ENCODE data around the gene RTN4RL2. TPM values are rescaled to one million over a fixed set of nuclear protein-coding genes. Genes with fewer than 3 reads are reported as not detected.
A peak's percentile ranks its signal among the peaks of the same experiment; 100 is the strongest.

The RTN4RL2 gene
- total and polyA plus RNA-seq, 9 of the 15 experiments (the other 6 are each of a cell fraction or from before 2014, with no cell fraction given) = 0.06 to 1.9 (median 0.34) TPM; not detected in 4

DNA sequence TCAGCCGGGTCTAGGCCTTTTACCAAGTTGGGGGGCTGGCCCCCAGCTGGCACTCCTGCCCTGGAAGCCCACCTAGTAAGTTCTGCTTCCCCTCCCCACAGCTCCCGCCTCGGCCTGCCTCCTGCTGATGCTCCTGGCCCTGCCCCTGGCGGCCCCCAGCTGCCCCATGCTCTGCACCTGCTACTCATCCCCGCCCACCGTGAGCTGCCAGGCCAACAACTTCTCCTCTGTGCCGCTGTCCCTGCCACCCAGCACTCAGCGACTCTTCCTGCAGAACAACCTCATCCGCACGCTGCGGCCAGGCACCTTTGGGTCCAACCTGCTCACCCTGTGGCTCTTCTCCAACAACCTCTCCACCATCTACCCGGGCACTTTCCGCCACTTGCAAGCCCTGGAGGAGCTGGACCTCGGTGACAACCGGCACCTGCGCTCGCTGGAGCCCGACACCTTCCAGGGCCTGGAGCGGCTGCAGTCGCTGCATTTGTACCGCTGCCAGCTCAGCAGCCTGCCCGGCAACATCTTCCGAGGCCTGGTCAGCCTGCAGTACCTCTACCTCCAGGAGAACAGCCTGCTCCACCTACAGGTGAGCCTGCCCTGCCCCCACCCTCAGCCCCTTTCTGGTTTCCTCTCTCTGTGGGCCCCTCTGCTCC lies 7.3 kb downstream of the RTN4RL2 start (continued):
- peak; percentile 29 for TF ChIP-seq RBM22 (IDR thresholded peaks at IDR 0.05; ENCODE audit: low read depth, low read length, poor library complexity, severe bottlenecking)
- no peak for TF ChIP-seq ZNF384 (IDR thresholded peaks at IDR 0.05; ENCODE audit: low read depth, low read length)
- no peak for TF ChIP-seq MIER1 (IDR thresholded peaks at IDR 0.05; ENCODE audit: low read depth)
- no peak for TF ChIP-seq TARDBP (IDR thresholded peaks at IDR 0.05)
- no peak for TF ChIP-seq ZNF124 (CRISPR knock-in tag; IDR thresholded peaks at IDR 0.05)

DNA sequence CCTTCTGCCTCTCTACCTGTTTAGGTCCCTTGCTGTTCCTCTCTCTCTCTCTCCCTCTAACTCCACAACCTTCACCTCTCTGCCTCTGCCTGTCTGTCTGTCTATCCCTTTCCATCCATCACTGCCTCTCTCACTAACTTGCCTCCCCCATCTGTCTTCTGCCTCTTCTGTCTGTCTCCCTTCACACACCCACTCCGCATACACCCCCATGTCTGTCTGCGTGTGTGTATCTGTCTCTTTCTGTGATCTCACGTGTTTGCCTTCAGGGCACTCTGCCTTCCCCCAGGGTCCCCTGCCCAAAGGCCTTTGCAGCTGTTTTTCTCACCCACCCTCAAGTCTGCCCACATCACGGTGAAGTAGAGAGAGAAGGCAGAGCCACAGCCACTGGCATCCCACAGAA lies 7.9 kb downstream of the RTN4RL2 start:
- Histone ChIP-seq H4K20me1 (replicated peaks; ENCODE audit: control insufficient read depth, insufficient read depth, low read length) (no peaks in the 10 kb centered on the region; the same call in 1 of the 2 replicates), H3K27me3 (ENCODE audit: control insufficient read depth in 2 of 2, insufficient read depth in 2 of 2, low read length in 2 of 2) (no peaks in the 10 kb centered on the region), H3K36me3 (ENCODE audit: control insufficient read depth, insufficient read depth, low read length) (peaks cover 3% of the 10 kb centered on the region; the same call in 1 of the 3 replicates), H3K4me2 (ENCODE audit: insufficient read depth, low read length) (no peak overlapping the region), H3K9me1 (ENCODE audit: control insufficient read depth, insufficient read depth, low read length) (no peaks in the 10 kb centered on the region), H3K9ac (ENCODE audit: insufficient read depth in 1 of 2, low read depth in 2 of 2, low read length in 2 of 2) (no peak overlapping the region), H3K4me3 (no peak overlapping the region), H3K4me1 (replicated peaks in 1 of 2; ENCODE audit: control insufficient read depth in 2 of 2, insufficient read depth in 2 of 2, low read length in 2 of 2) (peaks cover 7 to 19% of the 10 kb centered on the region in 2 experiments; a peak in 3 of 5 replicates), H3K9me3 (replicated peaks; ENCODE audit: control insufficient read depth, insufficient read depth, low read depth, low read length) (no peaks in the 10 kb centered on the region), H3K79me2 (ENCODE audit: control insufficient read depth, insufficient read depth, low read length) (no peaks in the 10 kb centered on the region), H2AFZ (ENCODE audit: low read depth, low read length) (no peak overlapping the region), H3K27ac (ENCODE audit: extremely low read depth, low read depth, low read length) (no peak overlapping the region)
- in situ Hi-C loops (cut with MboI) = no loop called here
- ATAC-seq (no peak), DNase-seq (ENCODE audit: extremely low read depth in 1 of 4, low spot score in 3 of 4) (no peak), FAIRE-seq (no peak)
- ChIA-PET CTCF (ENCODE audit: low intra/inter-chr PET ratio) (no interaction called here), POLR2A (no interaction called here)
- TF ChIP-seq GATA2 (CRISPR knock-in tag; IDR thresholded peaks at IDR 0.05) = no peak
- TF ChIP-seq EGR1 (conservative IDR thresholded peaks at IDR 0.05) = 0 out of 2 replicates have a peak, but pooled peaks have one; percentile 15
- TF ChIP-seq, protein P1, sequence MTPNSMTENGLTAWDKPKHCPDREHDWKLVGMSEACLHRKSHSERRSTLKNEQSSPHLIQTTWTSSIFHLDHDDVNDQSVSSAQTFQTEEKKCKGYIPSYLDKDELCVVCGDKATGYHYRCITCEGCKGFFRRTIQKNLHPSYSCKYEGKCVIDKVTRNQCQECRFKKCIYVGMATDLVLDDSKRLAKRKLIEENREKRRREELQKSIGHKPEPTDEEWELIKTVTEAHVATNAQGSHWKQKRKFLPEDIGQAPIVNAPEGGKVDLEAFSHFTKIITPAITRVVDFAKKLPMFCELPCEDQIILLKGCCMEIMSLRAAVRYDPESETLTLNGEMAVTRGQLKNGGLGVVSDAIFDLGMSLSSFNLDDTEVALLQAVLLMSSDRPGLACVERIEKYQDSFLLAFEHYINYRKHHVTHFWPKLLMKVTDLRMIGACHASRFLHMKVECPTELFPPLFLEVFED (CRISPR knock-in tag; conservative IDR thresholded peaks at IDR 0.05) = peak; percentile 73; the same call in 1 of the 2 replicates
- TF ChIP-seq ZNF764 (CRISPR knock-in tag; IDR thresholded peaks at IDR 0.05; ENCODE audit: low read depth) = no peak
- TF ChIP-seq ELF4 (CRISPR knock-in tag; IDR thresholded peaks at IDR 0.05) = 0 out of 2 replicates have a peak, but pooled peaks have one; percentile 14
- no peak for TF ChIP-seq ZNF717 (CRISPR knock-in tag; IDR thresholded peaks at IDR 0.05)
- TF ChIP-seq POLR2A (conservative IDR thresholded peaks at IDR 0.05) = peak; percentile 23; the same call in 1 of the 2 replicates
- no peak for TF ChIP-seq NCOA1 (IDR thresholded peaks at IDR 0.05; ENCODE audit: low read depth)
- no peak for TF ChIP-seq KLF10 (CRISPR knock-in tag; IDR thresholded peaks at IDR 0.05)
- TF ChIP-seq L3MBTL2 (IDR thresholded peaks at IDR 0.05) = no peak
- no peak for TF ChIP-seq POU5F1 (IDR thresholded peaks at IDR 0.05; ENCODE audit: borderline replicate concordance, low read depth, low read length, partially characterized antibody)
- TF ChIP-seq ZNF830 (CRISPR knock-in tag; IDR thresholded peaks at IDR 0.05) = no peak
- TF ChIP-seq XRCC4 (IDR thresholded peaks at IDR 0.05; ENCODE audit: extremely low read depth, insufficient read depth, insufficient read length) = no peak
- TF ChIP-seq ZNF780A (CRISPR knock-in tag; IDR thresholded peaks at IDR 0.05) = no peak
- no peak for TF ChIP-seq ZNF766 (CRISPR knock-in tag; conservative IDR thresholded peaks at IDR 0.05)
- no peak for TF ChIP-seq GABPA (tag; conservative IDR thresholded peaks at IDR 0.05; ENCODE audit: low read depth)
- intact Hi-C loops (cut with micrococcal nuclease) = no loop called here
- WGBS (ENCODE audit: insufficient coverage, low coverage, missing lambda C conversion rate) = 34% methylated on average over 4 of the region's 4 CpGs
- BruUV-seq (replicated peaks) = no TSS peak
